H1 (cell line): Measurements from ENCODE around the gene ARHGEF4. TPM values are rescaled to one million over a fixed set of nuclear protein-coding genes. Genes with fewer than 3 reads are reported as not detected.

ENCODE experiments used
- CTCF ChIA-PET: fragments of 300-600 bp; sonication (Branson Sonifier 250); formaldehyde crosslinking; loops from one replicate; lab custom pipeline; 2021; ENCODE audit not compliant: partially characterized antibody; lab: Charles Lee
- POLR2A ChIA-PET: fragments of 300-600 bp; sonication (Branson Sonifier 250); formaldehyde crosslinking; loops from one replicate; lab custom pipeline; 2021; ENCODE audit warnings: inconsistent platforms; ENCODE audit not compliant: partially characterized antibody; lab: Charles Lee
- DNase-seq, 2 experiments: peaks; one replicate each; pipeline versions ENCODE4 v3.0.0 to v3.0.0-alpha.2; 2010 to 2022; ENCODE audit warnings: low spot score in 2 of 2, low read depth in 1 of 2, mixed read lengths in 1 of 2
- FAIRE-seq: peaks from 2 replicates; lab custom pipeline; 2011; peaks lifted over from hg19 to GRCh38; lab: Jason Lieb, UNC
- H2AFZ ChIP-seq: 2 replicates; pipeline ENCODE4 v1.8.1; 2012; ENCODE audit warnings: low read length, inconsistent platforms
- H2AK5ac ChIP-seq: 2 replicates; pipeline ENCODE4 v1.6.1; 2013; ENCODE audit warnings: low read depth, low read length
- H2BK120ac ChIP-seq: replicated peaks from 2 replicates; pipeline ENCODE3; 2013; ENCODE audit warnings: low read depth, low read length, inconsistent platforms
- H2BK12ac ChIP-seq: 2 replicates; pipeline ENCODE4 v1.6.1; 2013; ENCODE audit warnings: low read depth, low read length
- H2BK15ac ChIP-seq: 2 replicates; pipeline ENCODE4 v1.6.1; 2013; ENCODE audit warnings: low read length
- H2BK20ac ChIP-seq: 2 replicates; pipeline ENCODE4 v1.6.1; 2013; ENCODE audit warnings: low read length
- H2BK5ac ChIP-seq: 2 replicates; pipeline ENCODE4 v1.6.1; 2013; ENCODE audit warnings: low read depth, low read length
- H3K14ac ChIP-seq: 2 replicates; pipeline ENCODE4 v1.6.1; 2013; ENCODE audit warnings: inconsistent platforms; ENCODE audit not compliant: insufficient read length
- H3K18ac ChIP-seq: 2 replicates; pipeline ENCODE4 v1.6.1; 2013; ENCODE audit warnings: low read length; ENCODE audit errors: extremely low read depth
- H3K23ac ChIP-seq: 2 replicates; pipeline ENCODE4 v1.6.1; 2013; ENCODE audit warnings: inconsistent platforms; ENCODE audit not compliant: insufficient read length
- H3K23me2 ChIP-seq: 2 replicates; pipeline ENCODE4 v1.6.1; 2013; ENCODE audit warnings: low read depth, low read length
- H3K27ac ChIP-seq: 2 replicates; pipeline ENCODE4 v1.6.1; 2011; ENCODE audit warnings: low read depth, low read length, inconsistent platforms
- H3K27me3 ChIP-seq, 4 experiments: replicated peaks in 1 of 4; 1 replicate in 1 of 4; 2 replicates in 3 of 4; pipeline versions ENCODE4 v1.6.1 to v1.8.1; 2011 to 2013; ENCODE audit warnings: low read length in 3 of 4, mild to moderate bottlenecking in 3 of 4, inconsistent platforms in 2 of 4, mixed read lengths in 2 of 4, moderate library complexity in 1 of 4; ENCODE audit not compliant: control insufficient read depth in 3 of 4, insufficient read depth in 3 of 4; ENCODE audit errors: extremely low read depth in 1 of 4
- H3K36me3 ChIP-seq, 4 experiments: 2 replicates each; pipeline versions ENCODE4 v1.6.1 to v1.8.1; 2011 to 2013; ENCODE audit warnings: mild to moderate bottlenecking in 4 of 4, low read length in 3 of 4, moderate library complexity in 2 of 4, control low read depth in 1 of 4, inconsistent platforms in 1 of 4; ENCODE audit not compliant: insufficient read depth in 4 of 4, control insufficient read depth in 2 of 4
- H3K4ac ChIP-seq: replicated peaks from 2 replicates; pipeline ENCODE3; 2013; ENCODE audit warnings: low read length, low read depth, mixed read lengths, inconsistent platforms; ENCODE audit not compliant: insufficient read length
- H3K4me1 ChIP-seq, 4 experiments: replicated peaks in 1 of 4; 1 replicate in 1 of 4; 2 replicates in 3 of 4; pipeline versions ENCODE4 v1.6.1 to v1.8.1; 2011 to 2013; ENCODE audit warnings: low read length in 3 of 4, inconsistent platforms in 2 of 4, mixed read lengths in 1 of 4; ENCODE audit not compliant: insufficient read depth in 4 of 4, control insufficient read depth in 3 of 4
- H3K4me2 ChIP-seq, 2 experiments: 2 replicates each; pipeline versions ENCODE4 v1.6.1 to v1.8.1; 2011 to 2013; ENCODE audit warnings: low read depth in 2 of 2, low read length in 2 of 2, control low read depth in 1 of 2, inconsistent platforms in 1 of 2, mild to moderate bottlenecking in 1 of 2; ENCODE audit not compliant: insufficient read depth in 1 of 2
- H3K4me3 ChIP-seq, 4 experiments: fragments of 200-600, 300-600 bp in 1 of 4; sonication (generic), shearing (Covaris generic), sonication (Bioruptor Twin) in 1 of 4; 2 replicates each; pipeline versions ENCODE4 v1.5.1 to v1.8.1; 2011 to 2016; ENCODE audit warnings: low read length in 4 of 4, low read depth in 3 of 4, control low read depth in 2 of 4, inconsistent platforms in 2 of 4, mild to moderate bottlenecking in 2 of 4, mixed read lengths in 1 of 4, moderate library complexity in 1 of 4; ENCODE audit not compliant: insufficient read depth in 2 of 4; ENCODE audit errors: extremely low read depth in 1 of 4
- H3K56ac ChIP-seq: replicated peaks from 2 replicates; pipeline ENCODE3; 2013; ENCODE audit warnings: low read depth, mild to moderate bottlenecking, mixed read lengths, low read length, inconsistent platforms; ENCODE audit not compliant: insufficient read length
- H3K79me1 ChIP-seq: 2 replicates; pipeline ENCODE4 v1.6.1; 2013; ENCODE audit warnings: low read depth, low read length, control low read depth
- H3K79me2 ChIP-seq, 2 experiments: 2 replicates each; pipeline versions ENCODE4 v1.6.1 to v1.8.1; 2012 to 2013; ENCODE audit warnings: low read length in 2 of 2, mild to moderate bottlenecking in 2 of 2, inconsistent platforms in 1 of 2; ENCODE audit not compliant: insufficient read depth in 2 of 2, control insufficient read depth in 1 of 2
- H3K9ac ChIP-seq, 4 experiments: replicated peaks in 1 of 4; 1 replicate in 1 of 4; 2 replicates in 3 of 4; pipeline versions ENCODE4 v1.6.1 to v1.8.1; 2011 to 2013; ENCODE audit warnings: low read depth in 3 of 4, low read length in 3 of 4, control low read depth in 2 of 4, mild to moderate bottlenecking in 2 of 4, moderate library complexity in 2 of 4, inconsistent platforms in 1 of 4; ENCODE audit errors: extremely low read depth in 1 of 4
- H3K9me3 ChIP-seq, 2 experiments: 2 replicates each; pipeline versions ENCODE4 v1.6.1 to v1.8.1; 2012 to 2013; ENCODE audit warnings: mild to moderate bottlenecking in 2 of 2, moderate library complexity in 2 of 2, control low read depth in 1 of 2, inconsistent platforms in 1 of 2, low read depth in 1 of 2, low read length in 1 of 2, mixed read lengths in 1 of 2; ENCODE audit not compliant: insufficient read depth in 2 of 2
- H4K20me1 ChIP-seq, 2 experiments: replicated peaks in 1 of 2; 2 replicates each; pipeline versions ENCODE3 to v1.8.1; 2011 to 2013; ENCODE audit warnings: inconsistent platforms in 2 of 2, low read length in 2 of 2, mild to moderate bottlenecking in 1 of 2; ENCODE audit not compliant: insufficient read depth in 2 of 2, control insufficient read depth in 1 of 2
- H4K5ac ChIP-seq: 2 replicates; pipeline ENCODE4 v1.6.1; 2013; ENCODE audit warnings: low read length, low read depth, mixed read lengths, inconsistent platforms; ENCODE audit not compliant: insufficient read length
- H4K8ac ChIP-seq: 2 replicates; pipeline ENCODE4 v1.8.0; 2013; ENCODE audit warnings: mild to moderate bottlenecking, moderate library complexity, low read length, inconsistent platforms; ENCODE audit not compliant: insufficient read depth; ENCODE audit errors: extremely low read depth
- H4K91ac ChIP-seq: replicated peaks from 2 replicates; pipeline ENCODE3; 2013; ENCODE audit warnings: low read length, mixed read lengths, inconsistent platforms; ENCODE audit not compliant: insufficient read length
- ASH2L ChIP-seq: fragments of 200-600, 300-600 bp; sonication (generic); IDR thresholded peaks from one replicate; pipeline ENCODE4 v1.7.1; 2017; ENCODE audit warnings: low read length
- CBX5 ChIP-seq: fragments of 300-800, 300-1000 bp; sonication (generic); IDR thresholded peaks from 2 replicates; pipeline ENCODE4 v1.7.1; 2016; ENCODE audit warnings: antibody characterized with exemption, low read length, low read depth
- JUND ChIP-seq: IDR thresholded peaks from 2 replicates; pipeline ENCODE4 v1.6.1; 2011; ENCODE audit warnings: mild to moderate bottlenecking, improper control_type of control experiment, low read length
- KDM4A ChIP-seq: IDR thresholded peaks from one replicate; pipeline ENCODE4 v1.7.1; 2012; ENCODE audit warnings: low read depth, mild to moderate bottlenecking, moderate library complexity, low read length, inconsistent platforms; ENCODE audit not compliant: severe bottlenecking
- TAF1 ChIP-seq: IDR thresholded peaks from 2 replicates; pipeline ENCODE4 v1.6.1; 2011; ENCODE audit warnings: mild to moderate bottlenecking, low read depth, low read length
- TAF7 ChIP-seq: optimal IDR thresholded peaks from 2 replicates; pipeline ENCODE3; 2011; ENCODE audit warnings: low read depth, mild to moderate bottlenecking, inconsistent platforms, low read length, moderate library complexity, borderline replicate concordance
- TCF12 ChIP-seq: IDR thresholded peaks from 2 replicates; pipeline ENCODE4 v1.6.1; 2011; ENCODE audit warnings: low read depth, mild to moderate bottlenecking, low read length
- USF2 ChIP-seq: IDR thresholded peaks from 2 replicates; pipeline ENCODE4 v1.6.1; 2011; ENCODE audit warnings: low read length, improper control_type of control experiment
- WGBS, 2 experiments: shearing (Covaris generic) in 1 of 2; methylation state at CpG; one replicate each; pipeline versions ENCODE4 v1.1.6 to v1.1.7; 2013 to 2015; ENCODE audit warnings: low lambda C conversion rate in 2 of 2, mixed read lengths in 2 of 2, inconsistent platforms in 1 of 2, low coverage in 1 of 2, missing lambda C conversion rate in 1 of 2; ENCODE audit not compliant: insufficient replicate concordance in 2 of 2, insufficient coverage in 1 of 2, insufficient read length in 1 of 2; ENCODE audit errors: extremely low coverage in 1 of 2, missing lambda C conversion rate in 1 of 2; 5-methylcytosine and 5-hydroxymethylcytosine counted together
- polyA plus RNA-seq, 7 experiments: library from polyadenylated mRNA; depleted of rRNA in 3 of 7; stranded (reverse) in 5 of 7; unstranded in 2 of 7; fragments of >200 nt in 5 of 7; fragments of 200-250 nt in 2 of 7; gene quantifications; 1 replicate in 5 of 7; 2 replicates in 1 of 7; 4 replicates in 1 of 7; pipeline versions ENCODE4 v1.2.1 to v1.2.3, GENCODE V29; 2011 to 2013; ENCODE audit warnings: missing spikeins in 2 of 7, mixed read lengths in 2 of 7
- total RNA-seq: library from RNA; stranded (reverse); fragmentation: NEBNext Ultra II Directional; extraction: Animal tissue kit (Norgen Biotek cat#: 25700); gene quantifications from 2 replicates; pipeline ENCODE4 v1.2.1, GENCODE V29; 2021

Gene ARHGEF4
- total and polyA plus RNA-seq, 2 of the 8 experiments (the other 6 are each of a cell fraction or from before 2014, with no cell fraction given): 10.6 to 14.6 TPM

DNA sequence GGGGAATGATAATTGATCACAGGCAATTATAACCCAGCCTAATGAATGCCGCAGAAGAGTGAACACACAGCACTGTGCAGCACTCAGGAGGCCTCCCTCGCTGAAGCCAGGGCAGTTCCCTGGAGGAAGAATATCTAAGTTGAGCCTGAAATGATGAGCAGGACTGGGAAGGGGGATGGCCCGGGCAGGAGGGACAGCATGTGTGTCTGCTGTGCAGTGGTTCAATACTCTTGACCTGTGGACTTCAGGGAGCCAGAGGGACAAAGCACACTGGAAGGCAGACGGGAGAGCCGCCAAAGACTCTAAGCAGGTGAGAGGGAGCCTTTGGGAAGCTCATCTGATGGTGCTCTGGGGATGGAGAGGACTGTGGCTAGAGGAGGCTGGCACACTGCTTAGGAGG is 62.6 kb downstream of the ARHGEF4 start:
- TF ChIP-seq USF2: no peak
- TF ChIP-seq KDM4A: no peak
- no peak for TF ChIP-seq CBX5
- no peak for TF ChIP-seq JUND
- no peak for TF ChIP-seq TAF7
- no peak for TF ChIP-seq ASH2L
- TF ChIP-seq TCF12: no peak
- no peak for TF ChIP-seq TAF1
- Histone ChIP-seq H2BK120ac (no peak overlapping the region), H3K27me3 (no peaks in the 10 kb centered on the region), H2BK15ac (no peak overlapping the region), H3K23ac (no peak overlapping the region), H3K23me2 (no peaks in the 10 kb centered on the region; the same call in 1 of the 2 replicates), H3K9ac (no peak overlapping the region), H3K4me2 (no peak overlapping the region), H3K4me1 (peaks cover 13 to 27% (median 17%) of the 10 kb centered on the region in 4 experiments), H3K4ac (no peak overlapping the region), H2BK12ac (no peak overlapping the region), H3K79me2 (no peaks in the 10 kb centered on the region), H2BK20ac (no peak overlapping the region), H3K36me3 (no peaks in the 10 kb centered on the region), H4K20me1 (no peaks in the 10 kb centered on the region), H3K79me1 (no peaks in the 10 kb centered on the region; the same call in 1 of the 2 replicates), H3K56ac (no peak overlapping the region), H4K91ac (no peak overlapping the region), H3K14ac (no peak overlapping the region), H3K9me3 (no peaks in the 10 kb centered on the region; a peak in 1 of 4 replicates), H2AFZ (no peak overlapping the region), H3K27ac (no peak overlapping the region), H2AK5ac (0 out of 2 replicates have a peak overlapping the region, but pooled peaks have one; percentile 3), H4K5ac (no peak overlapping the region), H4K8ac (no peak overlapping the region), H3K4me3 (no peak overlapping the region), H3K18ac (no peak overlapping the region; the same call in 1 of the 2 replicates), H2BK5ac (no peak overlapping the region)
- 89% methylated on average over 5 of the region's 5 CpGs; no CpG with 5 or more reads in 1 of the 2 experiments for WGBS, 2 experiments
- ChIA-PET POLR2A (no interaction called here), CTCF (interaction anchor here (0.7 to 1.4 kb wide), 3 partner anchors 8 to 79 kb away, joined by 3 to 4 read pairs (median 3); no protein-coding TSS in a partner anchor)
- no peak for DNase-seq
- no peak for FAIRE-seq
